HG03066 (cell line): Measurements from ENCODE around the gene RAB3IL1.

Experiments
- ATAC-seq: cut with Tn5 transposase; IDR thresholded peaks from one replicate; pipeline ENCODE4 v1.9.1; 2021; ENCODE audit warnings: low read depth; ENCODE audit not compliant: unreplicated experiment

Gene RAB3IL1

DNA sequence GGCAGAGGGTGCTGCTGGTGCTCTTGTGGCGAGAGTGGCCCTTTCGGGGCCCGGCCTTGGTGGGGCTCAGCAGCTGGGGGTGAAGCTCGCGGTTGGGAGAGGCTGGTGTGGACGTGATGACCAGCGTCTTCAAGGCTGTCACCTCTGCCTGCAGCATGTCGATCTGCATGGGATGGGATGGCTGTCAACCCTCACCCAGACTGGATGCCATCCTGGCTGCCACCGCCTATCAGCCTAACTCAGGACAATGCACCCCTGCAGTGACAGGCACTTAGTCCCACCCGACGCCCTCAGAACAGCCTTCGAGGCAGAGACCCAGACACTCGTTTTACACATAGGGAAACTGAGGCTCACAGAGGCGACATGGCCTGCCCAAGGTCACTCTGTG lies 10.8 kb downstream of the RAB3IL1 start:
- ATAC-seq, result no peak

DNA sequence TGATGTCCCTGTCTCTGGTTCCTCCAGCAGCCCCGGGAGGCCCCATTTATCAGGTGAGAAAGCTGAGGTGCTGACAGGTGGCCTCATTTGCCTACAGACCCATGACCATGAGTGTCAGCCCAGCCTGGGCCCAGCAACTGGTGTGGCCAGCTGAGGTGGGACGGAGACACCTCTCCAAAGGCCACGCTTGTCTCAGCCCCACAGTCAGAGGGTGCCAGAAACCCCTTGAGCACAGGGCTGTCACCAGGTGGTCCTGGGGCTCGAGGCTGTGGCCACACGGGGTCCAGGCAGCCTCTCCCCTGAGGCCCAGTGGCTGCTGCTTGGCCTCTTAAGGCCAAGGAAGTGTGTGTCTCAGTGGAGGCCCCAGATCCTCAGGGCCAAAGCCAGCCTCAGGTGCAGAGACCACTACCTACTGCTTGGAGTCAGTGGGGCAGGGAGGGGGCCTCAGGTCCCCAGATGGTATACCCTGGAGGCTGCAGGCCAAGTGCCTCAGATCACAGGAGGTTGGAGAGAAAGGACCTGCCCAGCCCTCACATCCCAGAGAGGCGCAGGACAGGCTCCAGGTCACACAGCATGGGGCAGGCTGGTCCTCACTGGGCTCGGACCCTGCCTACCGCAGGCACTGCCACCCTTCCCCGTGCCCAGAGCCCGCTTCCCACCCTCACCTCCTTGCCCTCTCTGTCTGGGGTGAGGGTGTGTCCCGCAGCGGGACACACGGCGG lies 11.4 kb downstream of the RAB3IL1 start:
- no peak for ATAC-seq

DNA sequence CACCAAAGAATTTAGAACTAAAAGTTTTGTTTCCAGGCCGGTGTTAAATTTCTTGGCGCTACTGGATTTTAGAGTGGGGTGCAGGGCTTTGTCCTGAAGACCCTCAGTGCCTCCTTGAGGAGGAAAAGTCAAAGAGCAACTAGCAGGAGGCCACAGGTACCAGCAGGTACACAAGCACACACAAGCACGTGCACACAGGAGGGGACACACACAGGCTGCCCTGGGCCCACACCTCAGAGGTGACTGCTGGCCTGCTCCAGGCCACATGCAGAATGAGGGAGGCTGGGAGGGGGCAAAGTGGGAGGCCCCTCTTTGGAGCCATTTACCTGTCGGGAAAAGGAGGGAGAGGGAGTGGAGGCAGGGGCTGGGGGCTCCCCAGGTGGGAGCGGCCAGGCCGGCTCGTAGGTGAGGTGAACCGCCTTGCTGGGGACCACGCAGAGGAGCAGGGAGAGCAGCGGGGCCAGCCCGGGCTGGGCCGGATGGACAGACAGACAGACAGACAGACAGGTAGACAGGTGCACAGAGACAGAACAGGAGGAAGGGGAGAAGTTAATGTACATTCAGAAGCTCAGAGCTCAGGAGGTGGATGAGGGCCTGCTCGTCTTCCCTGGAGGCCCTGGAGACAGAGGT lies 12.2 kb downstream of the RAB3IL1 start:
- no peak for ATAC-seq

DNA sequence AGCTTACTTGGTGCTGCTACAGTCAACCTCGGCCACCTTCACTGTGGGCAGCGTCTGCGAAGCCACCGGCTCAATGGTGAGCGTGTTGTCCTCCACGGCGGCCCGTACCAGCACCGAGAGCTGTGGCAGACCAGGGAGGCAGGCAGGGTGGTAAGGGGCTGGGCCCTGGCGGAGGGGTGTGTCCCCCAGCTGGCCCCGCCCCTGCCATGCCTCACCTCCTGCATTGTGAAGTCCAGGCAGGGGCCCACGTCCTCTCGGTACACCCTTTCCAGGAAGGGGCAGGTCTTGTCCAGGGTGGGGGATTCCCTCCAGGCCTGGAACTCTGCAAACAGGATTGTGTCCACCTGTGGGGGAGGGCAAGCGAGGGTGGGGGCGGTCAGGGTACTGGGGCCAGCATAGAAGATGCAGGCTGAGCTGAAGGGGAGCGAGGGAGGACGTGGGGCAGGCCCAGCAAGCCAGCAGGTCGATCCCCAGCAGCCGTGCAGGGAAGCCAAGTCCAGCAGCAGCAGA lies 12.8 kb downstream of the RAB3IL1 start:
- ATAC-seq, result no peak

DNA sequence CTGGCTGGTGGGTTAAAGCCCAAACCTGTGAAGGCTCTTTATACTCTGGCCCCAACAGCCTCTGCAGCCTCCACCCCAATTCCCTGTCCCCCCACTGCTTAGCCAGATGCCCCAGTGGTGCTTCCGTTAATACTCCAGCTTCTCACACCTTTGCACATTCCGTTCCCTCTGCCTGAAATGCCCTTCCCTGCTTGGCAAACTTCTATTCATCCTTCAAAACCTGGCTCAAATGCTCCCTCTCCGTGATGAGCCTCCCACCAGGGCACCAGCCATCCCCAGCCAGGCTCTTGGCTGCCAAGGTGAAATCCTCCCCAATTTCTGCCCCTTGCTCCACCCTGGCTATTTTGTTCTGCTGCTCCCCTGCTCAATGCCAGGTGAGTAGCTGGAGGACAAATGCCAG lies 13.5 kb downstream of the RAB3IL1 start:
- ATAC-seq, result no peak

DNA sequence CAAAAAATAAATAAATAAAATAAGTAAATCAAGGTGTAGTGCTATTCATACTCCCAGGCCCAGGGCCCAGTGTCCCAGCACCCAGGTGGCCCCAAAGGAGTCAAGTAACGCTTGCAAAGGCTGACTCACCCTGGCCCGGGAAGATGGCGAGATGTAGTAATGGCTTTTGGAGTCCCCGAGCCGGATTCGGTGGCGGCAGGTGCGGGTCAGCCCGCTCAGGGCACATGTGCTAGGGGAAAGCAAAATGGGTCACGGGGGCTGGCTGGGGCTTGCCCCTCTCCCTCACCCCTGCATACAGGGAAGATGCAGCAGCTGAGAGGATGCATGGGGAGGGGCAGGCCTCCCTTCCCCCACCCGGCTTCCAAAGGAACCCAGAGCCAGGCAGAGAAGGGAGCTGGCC lies 15.1 kb downstream of the RAB3IL1 start:
- ATAC-seq, result no peak

DNA sequence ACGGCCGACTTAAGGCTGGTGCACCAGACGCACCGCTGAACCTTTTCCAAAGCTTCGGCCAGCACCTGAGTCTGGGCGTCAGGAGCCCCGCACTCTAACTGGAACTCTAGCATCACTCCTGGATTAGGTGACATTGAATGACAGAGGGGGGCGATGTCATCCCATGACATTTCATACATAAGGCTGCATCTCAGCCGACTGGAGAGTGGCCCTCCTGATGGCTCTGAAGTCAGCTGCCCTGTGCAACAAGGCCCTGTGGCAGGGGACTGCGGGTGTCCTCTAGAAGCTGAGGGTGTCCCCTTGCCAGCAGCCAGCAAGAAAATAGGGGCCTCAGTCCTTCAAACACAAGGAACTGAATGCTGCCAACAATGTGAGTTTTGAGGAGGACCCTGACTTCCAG lies 16.0 kb downstream of the RAB3IL1 start:
- no peak for ATAC-seq

DNA sequence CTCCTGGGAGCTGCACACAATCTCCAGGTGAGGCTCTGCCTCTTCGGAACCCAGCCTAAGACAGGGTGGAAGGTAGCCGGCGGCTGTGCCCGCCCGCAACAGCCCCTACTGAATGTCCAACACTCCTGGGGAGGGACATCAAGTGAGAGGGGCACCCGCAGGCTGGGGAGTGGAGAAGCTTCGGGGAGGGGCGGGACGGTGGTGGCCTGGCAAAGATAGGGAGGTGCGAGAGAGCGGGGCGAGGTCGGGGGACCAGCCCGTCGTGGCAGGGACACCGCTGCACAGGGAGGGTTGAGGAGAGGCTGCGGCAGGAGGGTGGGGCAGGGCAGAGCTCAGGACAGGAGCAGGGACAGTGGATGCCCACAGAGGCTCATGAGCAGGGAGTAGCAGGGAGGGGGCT lies 17.1 kb downstream of the RAB3IL1 start:
- no peak for ATAC-seq

DNA sequence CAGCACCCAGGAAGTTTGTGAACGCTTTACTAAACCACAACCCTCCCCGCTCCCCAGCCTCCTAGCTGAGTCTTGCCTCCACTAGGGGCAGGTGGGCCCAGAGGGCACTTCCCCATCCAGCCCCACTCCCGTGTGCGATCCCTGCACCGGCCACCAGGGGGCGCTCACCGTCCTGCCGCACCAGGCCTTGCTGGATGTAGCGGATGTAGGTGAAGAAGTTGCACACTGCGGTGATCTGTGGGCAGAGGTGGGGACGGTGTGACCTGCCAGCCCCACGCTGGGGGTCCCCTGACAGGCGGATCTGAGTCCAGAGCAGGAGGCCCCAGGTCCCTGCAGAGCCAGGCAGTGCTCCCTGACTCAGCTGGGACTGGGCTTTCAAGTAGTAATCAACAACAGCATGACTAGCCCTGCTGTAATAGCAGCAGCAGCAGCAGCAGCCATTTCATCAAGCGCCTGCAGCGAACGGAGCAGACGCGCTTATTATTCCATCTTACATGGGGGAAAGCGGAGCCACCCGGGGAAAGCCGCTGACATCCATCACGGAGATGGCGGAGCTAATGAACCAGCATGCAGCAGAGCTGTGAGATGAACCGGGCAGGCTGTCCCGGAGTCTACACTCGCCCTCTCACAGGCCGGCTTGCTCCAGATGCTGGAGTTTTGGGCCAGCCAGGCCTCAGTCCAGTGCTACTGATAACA lies 18.1 kb downstream of the RAB3IL1 start:
- peak; percentile 59 for ATAC-seq

DNA sequence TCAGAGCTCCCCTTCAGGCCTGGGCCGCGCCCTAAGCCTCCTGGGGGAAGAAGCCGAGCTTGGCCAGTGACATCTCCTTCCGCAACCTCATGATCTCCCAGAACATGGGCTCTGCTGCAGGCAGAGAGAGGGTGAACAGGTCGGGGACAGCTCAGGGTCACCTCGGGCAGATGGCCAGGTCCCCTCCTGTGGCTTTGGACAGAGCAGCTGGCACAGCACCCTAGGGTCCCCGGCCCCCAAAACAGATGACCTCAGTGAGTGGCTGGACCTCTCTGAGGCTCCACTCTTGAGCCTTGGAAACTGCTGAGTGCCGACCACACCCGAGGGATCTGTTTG lies 19.2 kb downstream of the RAB3IL1 start:
- no peak for ATAC-seq

DNA sequence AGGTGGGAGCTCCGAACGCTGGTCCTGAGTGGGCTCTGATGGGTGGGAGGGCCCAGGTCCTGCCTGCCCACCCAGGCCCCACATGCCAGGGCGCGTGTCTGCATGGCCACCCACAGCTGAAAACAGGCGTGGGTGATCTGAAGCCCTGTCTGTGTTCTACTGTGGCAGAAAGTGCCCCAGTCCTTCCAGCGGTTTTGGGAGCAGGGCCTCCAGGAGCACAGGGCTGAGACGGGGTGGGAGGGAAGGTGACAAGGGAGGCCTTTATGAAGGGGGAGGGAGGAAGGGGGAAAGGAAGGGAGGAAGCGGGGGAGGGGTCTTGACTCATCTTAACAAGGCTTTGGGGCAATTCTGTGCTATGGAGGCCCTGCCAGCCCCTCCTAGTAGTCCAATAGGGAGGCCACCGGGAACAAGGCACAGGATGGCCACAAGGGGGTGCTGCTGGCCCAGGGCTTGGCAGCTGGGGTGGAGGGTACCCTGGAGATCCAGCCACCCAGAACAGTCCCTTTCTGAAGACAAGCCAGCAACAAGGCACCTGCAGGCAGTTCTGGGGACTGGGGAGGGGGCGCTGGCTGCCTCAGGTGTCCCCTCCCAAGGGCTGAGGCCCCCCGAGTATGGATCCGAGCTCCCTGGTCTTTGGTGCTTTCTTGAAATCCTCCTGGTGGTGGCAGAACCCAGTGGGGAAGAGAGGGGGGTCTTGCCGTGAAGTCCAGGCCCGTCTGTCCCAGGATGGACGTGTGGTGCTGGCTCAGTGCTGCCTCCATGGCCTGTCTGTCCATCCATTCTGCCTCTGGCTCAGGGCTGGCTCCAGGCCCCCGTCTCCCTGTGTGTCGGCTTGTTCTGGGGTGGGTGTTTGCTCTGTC lies 19.7 kb downstream of the RAB3IL1 start:
- ATAC-seq, result no peak

DNA sequence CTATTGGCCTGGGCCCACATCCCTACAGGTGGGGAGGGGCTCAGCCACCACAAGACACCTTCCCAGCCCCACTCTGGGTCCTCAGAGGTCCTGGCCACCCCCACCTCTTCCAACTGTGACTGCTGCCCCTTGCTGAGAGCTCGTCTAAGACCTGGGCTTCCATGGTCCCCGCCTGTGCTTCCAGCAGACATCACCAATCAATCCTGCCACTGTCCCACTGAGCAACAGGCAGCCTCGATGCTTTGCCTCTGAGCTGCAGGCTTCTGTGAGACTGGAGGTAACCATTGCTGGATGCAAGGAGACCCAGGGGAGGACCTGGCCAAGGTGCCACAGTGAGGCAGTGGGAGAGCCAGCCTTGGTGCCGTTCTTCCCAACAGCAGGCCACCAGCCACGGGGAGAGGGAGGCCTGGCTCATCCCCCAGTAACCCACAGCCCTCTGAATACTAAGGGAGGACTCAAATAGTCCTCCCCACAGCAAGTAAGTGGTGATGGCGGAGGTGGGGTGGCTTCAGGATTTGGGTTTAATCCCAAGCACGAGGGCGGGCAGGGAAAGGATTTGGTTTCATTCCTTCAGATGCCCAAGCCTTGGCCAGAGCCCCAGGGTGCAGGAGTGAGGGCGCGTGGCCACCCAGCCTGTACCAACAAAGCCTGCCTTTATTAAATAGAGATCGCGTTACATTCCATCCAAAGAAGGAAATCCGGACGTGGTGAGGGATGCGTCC lies 20.5 kb downstream of the RAB3IL1 start:
- ATAC-seq, result no peak

DNA sequence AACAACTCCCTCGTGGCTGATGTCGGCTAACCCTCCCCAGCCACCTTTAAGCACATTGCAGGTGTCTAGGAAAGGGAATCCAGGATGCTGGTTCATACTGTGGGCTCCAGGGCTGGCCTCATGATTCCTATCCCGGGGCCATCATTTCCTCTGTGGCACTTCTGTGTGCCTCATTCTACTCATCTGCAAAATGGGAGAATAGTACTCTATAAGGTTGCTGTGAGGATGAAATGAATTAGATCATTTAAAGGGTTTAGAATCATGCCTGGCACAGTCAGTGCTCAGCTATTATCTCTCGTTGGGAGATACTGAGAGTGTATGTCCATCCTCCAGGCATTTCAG lies 21.7 kb downstream of the RAB3IL1 start:
- ATAC-seq, result no peak

DNA sequence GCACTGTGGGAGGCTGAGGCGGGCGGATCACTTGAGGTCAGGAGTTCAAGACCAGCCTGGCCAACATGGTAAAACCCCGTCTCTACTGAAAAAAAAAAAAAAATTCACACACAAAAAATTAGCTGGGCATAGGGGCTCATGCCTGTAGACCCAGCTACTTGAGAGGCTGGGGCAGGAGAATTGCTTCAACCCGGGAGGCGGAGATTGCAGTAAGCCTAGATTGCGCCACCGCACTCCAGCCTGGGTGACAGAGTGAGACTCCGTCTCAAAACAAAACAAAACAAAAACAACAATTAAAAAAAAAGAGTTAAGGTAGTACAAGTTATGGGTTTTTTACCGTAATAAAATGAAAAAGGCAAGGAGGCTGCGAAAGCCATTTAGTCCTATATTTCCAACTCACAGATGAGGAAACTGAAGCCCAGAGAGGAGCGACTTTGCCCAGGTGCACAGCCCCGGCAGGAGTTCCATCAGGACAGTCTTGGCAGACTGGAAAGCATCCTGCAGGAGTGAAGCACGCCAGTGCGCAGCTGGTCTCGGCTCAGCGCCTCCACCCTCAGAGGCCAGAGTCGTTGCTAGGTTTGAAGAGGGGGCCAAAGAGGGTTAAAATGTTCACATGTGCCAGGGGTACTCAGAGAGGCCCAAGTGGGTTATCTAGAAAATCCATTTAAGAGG lies 22.2 kb downstream of the RAB3IL1 start:
- no peak for ATAC-seq

DNA sequence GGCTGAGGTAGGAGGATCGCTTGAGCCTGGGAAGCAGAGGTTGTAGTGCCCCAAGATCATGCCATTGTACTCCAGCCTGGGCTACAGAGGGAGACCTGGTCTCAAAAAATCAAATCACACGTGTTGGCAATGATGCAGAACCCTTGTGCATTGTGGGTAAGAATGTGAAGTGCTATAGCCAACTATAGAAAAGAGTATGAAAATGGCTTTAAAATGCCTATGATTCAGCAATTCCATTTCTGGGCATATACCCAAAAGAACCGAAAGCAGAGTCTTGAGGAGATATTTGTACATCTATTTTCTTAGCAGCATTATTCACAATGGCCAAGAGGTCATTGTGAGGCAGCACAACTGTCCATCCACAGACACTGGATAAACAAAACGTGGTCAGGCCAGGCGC lies 23.4 kb downstream of the RAB3IL1 start:
- no peak for ATAC-seq

DNA sequence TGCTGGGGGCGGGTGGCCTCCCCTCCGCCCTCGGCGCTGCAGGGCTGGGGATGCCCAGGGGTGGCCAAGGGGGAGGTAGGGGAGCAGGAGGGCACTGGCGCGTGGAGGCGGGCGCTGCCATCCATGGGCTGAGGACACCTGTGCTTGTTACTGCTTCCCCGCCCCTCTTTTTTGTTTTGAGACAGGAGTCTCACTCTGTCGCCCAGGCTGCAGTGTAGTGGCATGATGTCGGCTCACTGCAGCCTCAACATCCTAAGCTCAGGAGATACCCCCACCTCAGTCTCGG lies 25.3 kb downstream of the RAB3IL1 start:
- ATAC-seq, result peak; percentile 31

DNA sequence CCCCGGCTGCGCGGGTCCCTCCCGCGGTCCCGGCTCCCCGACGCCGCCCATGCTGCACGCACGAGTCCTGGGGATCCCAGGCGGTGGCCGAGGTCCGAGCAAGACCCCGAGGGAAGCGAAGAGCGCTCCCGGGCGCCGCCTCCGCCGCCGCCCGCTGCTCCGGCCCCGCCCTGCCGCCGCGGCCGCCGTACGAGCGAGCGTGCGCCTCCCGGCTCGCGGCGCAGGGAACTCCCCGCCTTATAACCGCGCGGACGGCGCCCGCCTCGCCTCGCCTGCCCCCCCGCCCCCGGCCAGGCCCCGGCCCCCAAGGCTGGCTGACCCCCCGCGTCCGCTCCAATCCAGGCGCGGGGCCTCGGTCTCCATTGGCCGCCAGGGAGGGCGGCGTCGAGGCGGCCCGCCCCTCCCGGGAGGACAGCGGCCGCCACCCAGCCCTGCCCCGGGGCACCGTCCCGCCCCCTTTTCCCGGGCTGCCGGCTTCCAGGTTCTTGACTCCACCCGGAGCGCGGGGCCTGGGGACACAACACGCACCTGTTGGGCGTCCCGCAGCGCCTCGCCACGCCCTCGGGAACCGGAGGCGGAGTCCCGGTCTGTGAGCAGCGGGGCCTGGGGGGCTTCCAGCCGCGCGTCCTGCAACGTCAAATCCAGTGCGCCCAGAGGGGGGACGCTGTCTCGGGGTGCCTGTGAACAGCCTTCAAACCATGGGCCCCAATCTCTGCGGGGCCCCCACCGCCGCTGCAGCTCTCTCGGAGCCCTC lies 25.9 kb downstream of the RAB3IL1 start, which contains the start of gene FADS3:
TSS of gene FADS3 (minus strand) at position 215 of the 754 bp plus-strand sequence. CDS start at position 51, 164 bp downstream.
- ATAC-seq, result peak; percentile 49

DNA sequence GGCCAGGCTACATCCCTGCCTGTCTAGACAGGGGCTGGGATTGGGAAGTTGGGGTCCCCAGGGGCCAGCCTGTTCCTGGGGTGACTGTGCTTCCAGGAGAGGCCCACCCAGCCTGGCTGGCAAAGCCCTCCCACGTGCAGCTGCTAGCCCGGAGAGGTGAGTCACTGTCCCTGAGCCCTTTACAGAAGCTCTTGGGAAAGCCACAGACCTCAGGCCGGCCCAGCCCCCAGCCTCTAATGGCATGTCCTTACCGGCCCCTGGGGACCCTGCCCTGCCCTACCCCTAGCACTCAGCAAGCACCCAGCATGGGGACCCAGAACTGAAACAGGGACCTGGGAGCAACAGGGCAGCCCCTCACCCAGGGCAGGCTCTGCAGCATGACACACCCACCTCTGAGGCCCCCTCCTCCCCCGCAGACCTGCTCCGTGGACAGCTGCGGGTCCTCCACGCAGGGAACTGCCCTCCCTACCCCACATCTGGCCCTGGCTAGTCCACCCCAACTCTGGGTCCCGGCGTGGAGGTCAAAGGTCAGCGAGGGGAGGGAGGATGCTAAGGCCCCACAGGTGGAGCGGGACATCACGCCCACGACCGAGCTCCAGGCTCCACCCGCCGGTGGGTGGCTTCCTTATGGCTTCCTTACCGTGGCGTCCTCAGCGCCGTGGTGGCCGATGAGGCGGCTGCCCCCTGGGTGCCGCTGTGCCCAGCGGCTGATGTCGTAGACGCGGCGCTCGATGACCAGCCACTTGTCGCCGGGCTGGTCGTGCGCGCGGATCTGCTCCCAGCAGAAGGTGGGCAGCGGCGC lies 26.6 kb downstream of the RAB3IL1 start:
- no peak for ATAC-seq
